Skin epidermis (tissue), 12 donors: ENCODE data around the gene STIL.
"Not testable (repeated sequence)": the region's sequence is repeated elsewhere in the genome, so short reads cannot be mapped to it uniquely, and the experiment has no call there.

ENCODE experiments used
- H3K27ac ChIP-seq, 21 experiments: fragments of 200-600 bp; sonication (generic) in 11 of 21; one replicate each; pipeline ENCODE4 v1.5.0; 2020; ENCODE audit warnings: mild to moderate bottlenecking in 3 of 21, inconsistent platforms in 2 of 21, moderate library complexity in 2 of 21
- H3K4me3 ChIP-seq, 7 experiments: fragments of 200-600 bp; sonication (generic) in 2 of 7; one replicate each; pipeline ENCODE4 v1.5.0; 2020; ENCODE audit warnings: inconsistent platforms in 2 of 7, mild to moderate bottlenecking in 2 of 7, moderate library complexity in 1 of 7

Gene STIL

DNA sequence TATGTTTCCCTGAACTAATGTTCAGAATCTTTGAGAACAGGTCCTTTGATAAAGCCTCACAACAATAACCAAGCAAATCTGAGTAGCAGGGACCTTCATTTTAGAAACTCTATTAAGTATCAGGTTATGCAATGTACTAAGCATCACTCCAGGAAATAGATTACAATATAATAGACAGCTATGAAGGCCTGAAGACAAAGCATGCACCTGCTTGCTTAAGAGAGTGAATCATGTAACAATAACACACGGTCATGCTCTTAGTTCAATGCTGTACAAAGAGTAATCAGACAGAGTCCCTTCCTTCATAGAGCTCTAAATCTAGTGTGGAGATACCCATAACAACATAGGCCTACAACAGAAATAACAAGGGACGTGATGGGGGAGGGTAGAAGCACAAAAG is 11.6 kb upstream of the STIL start:
- Histone ChIP-seq H3K4me3 (no peak overlapping the region), H3K27ac (peak overlapping the region in 9 of 21 experiments; percentile 40 to 72 (median 47))

DNA sequence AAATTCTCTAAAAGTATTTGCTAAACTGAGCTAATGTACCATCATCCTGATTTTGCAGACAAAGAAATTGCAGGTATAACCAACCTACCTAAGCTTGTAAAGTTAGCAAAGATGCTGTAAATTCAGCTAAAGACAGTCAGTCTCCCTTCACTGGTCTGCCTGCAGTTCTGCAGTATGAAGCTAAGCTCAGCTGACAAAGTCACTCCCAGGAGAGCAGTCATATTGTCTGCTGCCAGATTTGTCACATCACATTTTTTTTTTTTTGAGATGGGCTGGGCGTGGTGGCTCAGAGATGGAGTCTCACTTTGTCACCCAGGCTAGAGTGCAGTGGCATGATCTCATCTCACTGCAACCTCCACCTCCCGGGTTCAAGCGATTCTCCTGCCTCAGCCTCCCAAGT is 10.7 kb upstream of the STIL start:
- peak overlapping the region in 5 of 21 experiments; percentile 39 to 60 (median 42) for H3K27ac ChIP-seq
- H3K4me3 ChIP-seq = no peak overlapping the region

DNA sequence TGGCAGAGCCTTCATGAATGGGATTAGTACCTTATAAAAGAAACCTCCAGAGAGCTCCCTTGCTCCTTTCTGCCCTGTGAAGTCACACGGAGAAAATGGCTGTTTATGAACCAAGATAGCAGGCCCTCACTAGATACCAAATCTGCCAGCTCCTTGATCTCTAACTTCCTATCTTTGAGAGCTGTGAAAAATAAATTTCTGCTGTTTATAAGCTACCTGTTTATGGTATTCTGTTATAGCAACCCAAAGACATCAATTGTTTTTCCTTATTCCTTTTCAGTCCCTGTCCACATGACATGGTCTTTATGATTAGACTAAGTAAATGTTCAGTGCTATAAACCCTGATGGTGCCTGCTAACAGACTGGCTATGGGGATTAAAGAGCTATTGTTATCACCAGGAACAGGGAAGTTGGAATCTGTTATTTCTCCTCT is 9.7 kb upstream of the STIL start:
- Histone ChIP-seq H3K4me3 (no peak overlapping the region), H3K27ac (no peak overlapping the region)

DNA sequence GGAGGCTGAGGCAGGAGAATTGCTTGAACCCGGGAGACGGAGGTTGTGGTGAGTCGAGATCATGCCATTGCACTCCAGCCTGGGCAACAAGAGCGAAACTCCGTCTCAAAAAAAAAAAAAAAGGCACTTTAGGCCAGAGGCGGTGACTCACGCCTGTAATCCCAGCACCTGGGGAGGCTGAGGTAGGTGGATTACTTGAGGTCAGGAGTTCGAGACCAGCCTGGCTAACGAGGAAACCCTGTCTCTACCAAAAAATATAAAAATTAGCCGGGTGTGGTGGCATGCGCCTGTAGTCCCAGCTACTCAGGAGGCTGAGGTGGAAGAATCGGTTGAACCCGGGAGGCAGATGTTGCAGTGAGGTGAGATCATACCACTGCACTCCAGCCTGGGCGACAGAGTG is 6.0 kb upstream of the STIL start:
- H3K27ac ChIP-seq, H3K4me3 ChIP-seq: not testable (repeated sequence)

DNA sequence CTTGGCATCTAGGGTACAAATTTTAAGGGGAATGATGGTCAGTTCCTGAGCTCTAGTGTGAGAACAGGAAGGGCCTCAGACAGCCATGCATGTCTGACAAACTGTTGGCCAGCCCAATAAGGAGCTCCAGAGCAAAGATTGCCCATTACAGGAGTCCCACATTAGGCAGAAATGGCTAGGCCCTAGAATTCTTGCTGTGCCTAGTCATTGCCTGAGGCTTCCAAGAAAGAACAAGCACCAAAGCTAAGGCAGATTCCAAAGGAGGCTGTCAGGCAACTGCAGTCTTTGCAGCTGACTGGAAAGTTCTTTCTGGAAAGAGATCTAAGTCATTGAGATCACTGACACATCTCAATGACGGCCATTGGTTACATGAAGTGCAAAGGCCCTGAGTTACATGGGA is 3.9 kb upstream of the STIL start:
- peak overlapping the region in 3 of 21 experiments; percentile 17 to 60 (median 50) for H3K27ac ChIP-seq
- H3K4me3 ChIP-seq = no peak overlapping the region

DNA sequence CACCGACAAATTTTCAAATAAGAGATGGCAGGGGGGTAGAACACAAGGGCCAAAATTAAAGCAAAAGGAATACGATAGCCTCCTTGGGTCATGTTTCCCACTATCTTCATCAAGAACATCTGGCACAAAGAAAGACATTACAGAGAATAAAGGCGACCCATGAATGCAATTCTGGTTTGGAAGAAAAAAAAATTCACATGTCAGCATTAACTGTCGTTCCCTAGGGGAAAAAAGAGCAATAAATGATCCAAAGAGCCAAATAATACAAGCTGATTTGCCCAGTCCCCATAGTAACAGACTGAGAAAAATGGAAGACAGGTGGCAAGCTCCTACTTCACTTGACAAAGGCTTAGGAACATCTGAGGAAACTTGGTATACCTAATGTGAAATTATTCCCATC is 4.5 kb downstream of the STIL start:
- H3K27ac ChIP-seq = no peak overlapping the region

DNA sequence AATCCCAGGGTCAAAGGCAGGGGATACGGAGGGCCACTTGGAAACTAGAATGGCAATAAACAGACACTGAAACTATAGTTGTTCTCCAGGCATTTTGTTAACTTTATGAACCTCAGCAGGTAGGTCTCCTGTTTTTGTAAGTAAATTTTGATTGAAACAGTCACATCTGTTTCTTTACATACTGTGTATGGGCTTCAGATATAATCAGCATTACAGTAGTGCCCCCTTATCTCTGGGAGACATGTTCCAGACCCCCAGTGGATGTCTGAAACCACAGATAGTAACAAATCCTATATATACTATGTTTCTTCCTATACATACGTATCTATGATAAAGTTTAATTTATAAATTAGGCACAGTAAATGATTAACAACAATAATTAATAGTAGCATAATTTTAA is 11.5 kb downstream of the STIL start:
- no peak overlapping the region for H3K4me3 ChIP-seq
- no peak overlapping the region for H3K27ac ChIP-seq

More for the DNA sequence above, 4.5 kb downstream of the STIL start:
- no peak overlapping the region for H3K4me3 ChIP-seq

DNA sequence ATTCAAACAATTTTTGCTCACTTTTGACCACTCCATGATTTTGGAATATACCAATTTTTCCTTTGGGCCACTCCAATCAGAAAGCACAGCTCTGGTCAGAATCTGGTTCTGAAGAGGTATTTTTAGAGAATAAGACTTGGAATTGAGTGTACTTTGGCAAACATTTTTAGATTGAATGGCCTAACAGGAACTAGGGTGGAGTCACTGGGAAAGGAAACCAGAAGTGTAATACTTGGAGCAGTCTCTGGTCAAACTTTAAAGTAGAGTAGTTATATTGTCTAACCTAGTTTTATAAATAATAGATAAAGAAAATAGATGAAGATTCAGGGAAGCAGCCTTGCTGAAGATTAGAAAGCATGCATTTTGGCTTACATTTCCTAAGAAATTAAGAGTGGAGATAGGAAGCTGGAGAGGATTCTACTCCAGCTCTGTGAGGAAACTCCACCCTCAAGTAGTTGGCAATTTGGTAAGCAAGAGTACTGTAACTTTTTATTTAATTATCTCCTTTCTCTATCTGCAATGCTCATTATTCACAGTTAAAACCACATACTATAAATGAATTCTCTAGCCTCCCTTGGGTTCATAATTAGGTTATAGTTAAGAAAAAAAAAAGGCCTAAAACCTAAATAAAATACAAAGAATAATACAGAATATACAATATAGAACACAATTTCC is 15.8 kb downstream of the STIL start:
- H3K27ac ChIP-seq = peak overlapping the region in 5 of 21 experiments; percentile 2 to 42 (median 14)
- H3K4me3 ChIP-seq = no peak overlapping the region

DNA sequence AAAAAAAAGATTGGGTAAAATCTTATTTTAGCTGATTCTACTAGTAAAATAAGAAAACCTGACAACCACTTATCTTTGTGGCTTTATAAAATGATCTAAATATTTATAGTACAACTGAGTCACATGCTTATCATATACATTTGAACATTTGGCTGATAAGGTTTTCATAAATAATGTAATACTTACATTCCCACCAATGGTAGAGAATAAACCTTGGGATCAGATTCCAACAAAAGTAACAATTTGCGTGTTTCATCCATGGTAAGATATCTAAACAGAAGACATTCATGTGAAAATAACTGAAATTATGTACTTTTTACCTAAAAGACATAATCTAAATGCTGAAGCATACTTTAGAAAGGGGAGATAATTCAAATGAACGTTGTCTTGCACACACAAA is 18.4 kb downstream of the STIL start:
- H3K4me3 ChIP-seq = no peak overlapping the region
- no peak overlapping the region for H3K27ac ChIP-seq

DNA sequence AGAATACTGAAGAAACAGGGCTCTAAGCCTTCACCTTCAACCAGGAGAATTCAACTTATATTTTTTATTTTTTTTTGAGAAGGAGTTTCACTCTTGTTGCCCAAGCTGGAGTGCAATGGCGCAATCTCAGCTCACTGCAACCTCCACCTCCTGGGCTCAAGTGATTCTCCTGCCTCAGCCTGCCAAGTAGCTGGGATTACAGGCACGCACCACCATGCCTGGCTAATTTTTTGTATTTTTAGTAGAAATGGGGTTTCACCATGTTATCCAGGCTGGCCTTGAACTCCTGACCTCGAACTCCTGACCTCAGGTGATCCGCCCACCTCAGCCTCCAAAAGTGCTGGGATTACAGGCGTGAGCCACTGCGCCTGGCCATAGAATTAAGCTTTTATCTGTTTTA is 19.1 kb downstream of the STIL start:
- H3K4me3 ChIP-seq, H3K27ac ChIP-seq: not testable (repeated sequence)

DNA sequence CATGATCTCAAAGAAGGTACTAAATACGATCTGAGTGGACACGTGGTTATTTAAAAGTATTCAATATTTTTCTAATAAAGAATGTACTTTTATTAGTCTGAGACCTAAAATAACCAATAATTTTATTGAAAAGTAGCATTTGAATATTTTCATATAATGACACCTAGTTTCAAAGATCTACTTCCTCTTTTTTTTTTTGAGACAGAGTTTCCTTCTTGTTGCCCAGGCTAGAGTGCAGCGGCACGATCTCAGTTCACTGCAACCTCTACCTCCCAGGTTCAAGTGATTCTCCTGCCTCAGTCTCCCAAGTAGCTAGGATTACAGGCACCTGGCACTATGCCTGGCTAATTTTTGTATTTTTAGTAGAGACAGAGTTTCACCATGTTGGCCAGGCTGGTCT is 25.8 kb downstream of the STIL start:
- not testable (repeated sequence) for H3K27ac ChIP-seq

DNA sequence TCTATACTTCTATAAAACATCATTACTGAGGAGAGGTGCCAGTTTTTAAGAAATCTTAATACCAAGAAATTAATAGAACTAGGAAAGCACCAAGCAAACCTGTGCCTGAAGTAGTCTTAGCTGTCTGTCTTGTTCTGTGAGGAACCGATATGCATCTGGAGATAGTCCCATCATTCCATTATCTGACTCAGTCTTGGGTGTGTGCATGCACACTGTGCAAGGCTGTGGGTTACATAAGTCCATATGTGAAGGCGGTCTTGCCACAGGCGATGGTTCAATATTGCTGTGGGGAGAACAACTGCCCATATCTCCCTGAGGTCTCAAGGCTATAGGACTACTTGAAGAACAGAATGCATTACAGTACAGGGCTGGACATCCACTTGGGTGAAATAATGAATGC is 33.8 kb downstream of the STIL start:
- no peak overlapping the region for H3K4me3 ChIP-seq
- H3K27ac ChIP-seq = no peak overlapping the region

More for the DNA sequence above, 25.8 kb downstream of the STIL start:
- H3K4me3 ChIP-seq = not testable (repeated sequence)

DNA sequence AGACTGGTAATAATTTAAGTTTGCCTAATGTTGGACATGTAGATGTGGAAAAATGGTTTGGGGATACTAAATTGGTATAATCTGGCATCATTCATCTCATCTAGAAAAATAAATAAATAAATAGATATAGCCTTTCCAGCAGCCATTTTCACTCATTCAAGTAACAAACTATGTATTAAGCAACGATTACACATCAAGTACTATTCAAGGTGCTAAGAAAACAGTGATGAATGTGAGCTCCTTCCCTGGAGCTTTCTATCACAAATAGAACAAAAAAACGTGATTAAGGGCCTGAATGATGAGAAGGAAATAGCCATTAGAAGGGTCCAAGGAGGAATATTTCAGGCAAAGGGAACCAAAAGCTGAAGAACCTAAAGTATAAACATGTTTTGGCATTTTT is 37.1 kb downstream of the STIL start:
- Histone ChIP-seq H3K4me3 (no peak overlapping the region), H3K27ac (no peak overlapping the region)

DNA sequence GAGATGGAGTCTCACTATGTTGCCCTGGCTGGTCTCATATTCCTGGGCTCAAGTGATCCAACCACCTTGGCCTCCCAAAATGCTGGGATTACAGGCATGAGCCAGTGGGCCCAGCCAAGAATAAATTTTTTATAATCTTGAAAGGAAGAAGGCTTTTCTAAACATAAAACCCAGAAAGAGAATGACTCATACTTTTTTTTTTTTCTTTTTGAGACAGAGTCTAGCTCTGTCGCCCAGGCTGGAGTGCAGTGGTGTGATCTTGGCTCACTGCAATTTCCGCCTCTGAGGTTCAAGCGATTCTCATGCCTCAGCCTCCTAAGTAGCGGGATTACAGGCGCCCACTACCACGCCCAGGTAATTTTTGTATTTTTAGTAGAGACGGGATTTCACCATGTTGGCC is 38.1 kb downstream of the STIL start:
- not testable (repeated sequence) for H3K27ac ChIP-seq, H3K4me3 ChIP-seq

DNA sequence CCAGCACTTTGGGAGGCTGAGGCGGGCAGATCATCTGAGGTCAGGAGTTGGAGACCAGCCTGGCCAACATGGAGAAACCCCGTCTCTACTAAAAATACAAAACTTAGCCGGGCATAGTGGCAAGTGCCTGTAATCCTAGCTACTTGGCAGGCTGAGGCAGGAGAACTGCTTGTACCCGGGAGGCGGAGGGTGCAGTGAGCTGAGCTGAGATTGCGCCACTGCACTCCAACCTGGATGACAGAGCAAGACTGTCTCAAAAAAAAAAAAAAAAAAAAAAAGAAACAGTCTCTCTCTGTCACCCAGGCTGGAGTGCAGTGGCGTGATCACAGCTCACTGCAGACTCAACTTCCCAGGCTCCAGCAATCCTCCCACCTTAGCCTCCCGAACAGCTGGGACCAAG is 48.4 kb downstream of the STIL start:
- not testable (repeated sequence) for H3K4me3 ChIP-seq

DNA sequence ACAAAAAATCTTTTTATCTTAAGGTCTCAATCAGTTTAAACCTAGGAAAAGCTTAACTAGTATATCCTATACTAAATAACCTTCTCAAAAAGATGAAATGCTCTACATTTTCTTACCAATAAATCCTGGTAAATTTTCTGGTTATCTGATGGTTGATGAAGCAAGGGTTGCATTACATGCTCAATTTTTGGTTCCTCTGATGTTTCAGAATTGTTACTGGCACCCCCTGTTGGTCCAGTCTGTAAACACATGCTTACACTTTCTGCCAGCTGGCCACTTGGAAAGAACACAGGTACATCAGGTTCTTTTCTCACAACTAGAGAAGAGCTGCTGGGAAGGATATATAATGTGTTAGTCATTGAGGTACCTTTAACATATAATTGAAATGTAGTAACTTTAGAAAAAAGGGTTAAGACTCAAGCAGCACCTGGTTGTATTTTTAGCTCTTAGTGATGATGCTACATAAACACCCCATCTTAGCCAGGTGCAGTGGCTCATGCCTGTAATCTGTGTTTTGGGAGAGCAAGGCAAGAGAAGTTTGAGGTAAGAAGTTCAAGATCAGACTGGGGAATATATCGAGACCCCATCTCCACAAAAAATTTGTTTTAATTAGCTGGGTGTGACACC is 51.0 kb downstream of the STIL start:
- H3K27ac ChIP-seq = no peak overlapping the region
- H3K4me3 ChIP-seq = no peak overlapping the region

More for the DNA sequence above, 48.4 kb downstream of the STIL start:
- H3K27ac ChIP-seq = not testable (repeated sequence)

DNA sequence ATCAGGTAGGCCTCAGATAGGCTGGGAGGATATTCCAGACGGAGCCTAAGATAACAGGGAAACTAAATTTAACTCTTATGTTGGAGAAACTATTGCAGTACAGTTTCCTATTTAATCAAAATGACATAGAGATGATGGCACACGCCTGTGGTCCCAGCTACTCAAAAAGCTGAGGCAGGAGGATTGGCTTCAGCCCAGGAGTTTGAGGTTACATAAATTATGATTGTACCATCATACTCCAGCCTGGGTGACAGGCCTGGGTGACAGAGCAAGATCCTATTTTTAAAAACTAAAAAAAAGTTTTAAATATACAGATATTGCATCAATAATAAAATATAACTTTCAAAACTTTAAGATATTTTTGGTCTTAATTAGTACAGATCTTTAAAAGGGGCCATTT is 56.7 kb downstream of the STIL start:
- H3K4me3 ChIP-seq = no peak overlapping the region

DNA sequence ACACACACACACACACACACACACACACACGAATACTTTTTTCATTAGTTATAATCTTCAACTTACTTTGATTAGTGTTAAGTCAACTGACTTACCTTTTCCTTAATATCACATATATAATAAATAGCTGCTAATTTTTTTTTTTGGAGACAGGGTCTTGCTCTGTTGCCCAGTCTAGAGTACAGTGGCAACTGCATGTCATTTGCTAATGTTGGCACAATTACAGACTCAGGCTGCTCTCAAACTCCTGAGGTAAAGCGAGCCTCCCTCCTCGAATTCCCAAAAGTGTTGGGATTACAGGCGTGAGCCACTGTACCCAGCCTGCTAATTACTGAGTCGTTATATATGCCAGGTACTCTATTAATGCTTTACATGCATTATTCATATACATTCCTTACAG is 61.2 kb downstream of the STIL start:
- H3K27ac ChIP-seq = no peak overlapping the region
- no peak overlapping the region for H3K4me3 ChIP-seq

More for the DNA sequence above, 56.7 kb downstream of the STIL start:
- H3K27ac ChIP-seq = no peak overlapping the region

DNA sequence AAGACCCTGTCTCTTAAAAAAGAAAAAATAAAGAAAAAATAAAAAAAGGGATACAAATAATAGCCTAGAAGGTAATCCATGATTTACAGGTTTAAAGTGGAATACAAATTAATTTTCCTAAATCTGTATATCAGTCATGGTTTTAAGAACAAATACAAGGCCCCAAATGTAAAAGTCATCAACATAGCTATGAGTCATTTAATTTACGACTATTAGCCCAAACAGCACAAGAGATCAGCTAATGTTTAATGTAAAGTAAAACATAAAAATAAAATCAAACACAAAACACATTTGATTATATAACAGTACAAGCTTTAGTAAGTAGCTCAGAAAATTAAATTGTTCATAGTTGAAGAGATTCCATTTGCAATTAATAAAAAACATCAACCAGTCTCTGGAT is 61.6 kb downstream of the STIL start:
- H3K4me3 ChIP-seq = no peak overlapping the region
- no peak overlapping the region for H3K27ac ChIP-seq

DNA sequence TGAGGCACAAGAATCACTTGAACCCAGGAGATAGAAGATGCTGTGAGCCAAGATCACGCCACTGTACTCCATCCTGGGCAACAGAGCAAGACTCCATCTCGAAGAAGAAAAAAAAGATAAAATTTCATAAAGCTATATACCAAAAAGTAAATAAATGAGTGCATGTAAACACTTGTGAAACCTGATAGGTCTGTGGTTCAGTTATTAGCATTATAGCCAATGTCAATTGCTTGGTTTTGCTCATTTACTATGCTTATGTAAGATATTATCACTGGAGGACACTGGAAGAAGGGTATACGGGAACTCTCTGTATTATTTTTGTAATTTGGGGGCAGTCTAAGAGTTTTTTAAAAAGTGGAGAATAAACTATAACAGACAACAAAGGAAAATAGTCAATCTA is 64.2 kb downstream of the STIL start:
- H3K4me3 ChIP-seq = no peak overlapping the region
- no peak overlapping the region for H3K27ac ChIP-seq

DNA sequence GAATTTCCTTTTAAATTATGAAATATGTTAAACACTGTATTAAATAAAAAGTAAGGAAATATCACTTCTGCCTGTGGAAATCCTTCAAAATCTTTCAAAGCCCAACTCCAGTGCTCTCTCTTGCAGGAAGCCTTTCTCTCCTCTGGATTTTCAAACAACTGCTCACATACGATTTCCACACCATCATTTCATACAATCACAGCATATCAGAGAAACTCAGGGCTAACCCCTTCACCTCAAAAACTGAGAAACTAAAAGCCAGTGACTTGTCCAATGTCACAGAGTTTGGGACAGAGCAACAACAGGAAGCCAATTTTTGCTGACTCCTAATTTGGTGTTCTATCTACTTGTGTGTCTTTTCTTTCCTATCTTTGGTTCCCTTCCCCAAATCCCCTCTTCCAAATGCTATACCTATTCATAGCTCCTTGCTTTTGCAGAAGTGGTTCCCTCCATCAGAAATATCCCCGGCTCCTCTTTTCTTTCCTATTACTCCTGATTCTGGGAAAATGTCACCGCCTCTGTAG is 69.5 kb downstream of the STIL start:
- no peak overlapping the region for H3K27ac ChIP-seq
- H3K4me3 ChIP-seq = no peak overlapping the region
